ENCODE results near the gene SCAP. TPM values are rescaled to one million over a fixed set of nuclear protein-coding genes. Genes with fewer than 3 reads are reported as not detected.
"Not testable (repeated sequence)": the region's sequence is repeated elsewhere in the genome, so short reads cannot be mapped to it uniquely, and the experiment has no call there.

SCAP gene
- total RNA-seq, 1 donor from 2014 or later: 86.3 TPM

DNA sequence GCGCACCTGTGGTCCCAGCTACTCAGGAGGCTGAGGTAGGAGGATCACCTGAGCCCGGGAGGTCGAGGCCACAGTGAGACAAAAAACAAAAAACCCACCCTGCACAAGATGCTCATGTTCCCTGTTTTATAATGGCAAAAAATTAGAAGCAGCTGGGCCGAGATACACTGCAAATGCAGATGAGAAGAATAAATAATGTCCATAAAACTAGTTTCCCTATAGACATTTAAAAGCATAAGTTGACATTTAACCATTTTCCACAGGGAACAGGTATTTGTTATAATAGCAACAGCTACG is 537 bp upstream of the SCAP start:
- peaks cover 3% of the 10 kb centered on the region for H3K36me3 Mint-ChIP-seq (ENCODE audit: low read depth)
- peaks cover 26% of the 10 kb centered on the region for H3K4me1 Mint-ChIP-seq (ENCODE audit: low read depth)
- no peaks in the 10 kb centered on the region for H3K9me3 Mint-ChIP-seq
- intact Hi-C loops (cut with micrococcal nuclease): loop anchor here (2.0 kb wide), 1 partner anchor 499 kb away; the partner anchor contains the start of gene CCDC12
- H3K27me3 Mint-ChIP-seq (ENCODE audit: insufficient read depth): no peaks in the 10 kb centered on the region
- peak overlapping the region; percentile 87 for H3K4me3 Mint-ChIP-seq
- no peak for DNase-seq (ENCODE audit: low spot score)
- H3K27ac Mint-ChIP-seq: peak overlapping the region; percentile 93

DNA sequence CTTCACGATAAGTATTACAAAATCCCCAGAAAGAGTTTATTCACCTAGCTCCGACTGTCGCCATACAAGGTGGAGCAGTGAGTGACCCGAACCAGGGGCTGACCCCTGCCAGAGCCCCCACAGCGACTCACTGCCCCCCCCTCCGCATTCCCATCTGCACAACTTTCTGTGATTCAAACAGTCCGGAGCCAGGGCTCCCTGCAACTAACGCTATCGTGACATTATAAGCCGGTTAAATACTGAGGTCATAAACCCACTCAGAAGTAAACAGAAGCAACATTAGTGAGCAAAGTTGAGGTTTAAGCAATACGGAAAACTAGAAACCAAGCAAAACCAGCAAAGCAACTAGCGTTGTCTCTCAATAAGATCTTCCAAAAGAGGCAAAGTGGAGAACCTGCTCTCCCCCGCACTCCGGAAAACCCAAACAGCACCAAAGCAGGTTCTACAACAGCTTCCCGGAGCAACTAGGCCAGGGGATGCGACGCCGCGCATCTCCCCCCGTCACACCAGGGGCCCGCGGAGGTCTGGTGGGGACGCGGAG is 642 bp downstream of the SCAP start:
- DNase-seq (ENCODE audit: low spot score): no peak
- H3K4me1 Mint-ChIP-seq (ENCODE audit: low read depth): peaks cover 26% of the 10 kb centered on the region
- peak overlapping the region; percentile 92 for H3K4me3 Mint-ChIP-seq
- peak overlapping the region; percentile 77 for H3K27ac Mint-ChIP-seq
- H3K36me3 Mint-ChIP-seq (ENCODE audit: low read depth): peaks cover 5% of the 10 kb centered on the region
- H3K27me3 Mint-ChIP-seq (ENCODE audit: insufficient read depth): no peaks in the 10 kb centered on the region
- intact Hi-C loops (cut with micrococcal nuclease): loop anchor here (1.0 kb wide), 6 partner anchors 9 to 307 kb away; partner anchors contain the start of genes ELP6, KIF9 and KLHL18
- no peaks in the 10 kb centered on the region for H3K9me3 Mint-ChIP-seq

DNA sequence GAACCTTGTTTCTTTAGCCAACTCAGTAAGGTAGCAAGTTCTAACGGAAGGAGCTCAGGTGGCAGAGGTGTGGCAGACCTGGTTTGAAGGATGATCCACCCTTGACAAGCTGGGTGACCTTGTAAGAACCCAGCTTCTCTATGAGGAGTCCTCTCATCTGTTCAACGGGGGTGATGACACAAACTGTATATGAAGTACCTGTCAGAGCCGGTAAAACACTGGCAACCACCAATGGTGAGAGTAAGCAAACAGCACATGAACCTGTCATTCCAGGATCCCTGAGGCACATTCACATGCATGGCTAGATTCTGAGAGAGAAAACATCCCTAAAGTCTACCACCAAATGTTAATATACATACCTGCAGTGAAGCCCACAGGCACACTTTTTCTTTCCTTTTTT is 2.4 kb downstream of the SCAP start:
- Mint-ChIP-seq H3K27me3 (ENCODE audit: insufficient read depth) (no peaks in the 10 kb centered on the region), H3K36me3 (ENCODE audit: low read depth) (peaks cover 9% of the 10 kb centered on the region), H3K9me3 (no peaks in the 10 kb centered on the region), H3K4me3 (peak overlapping the region; percentile 75), H3K4me1 (ENCODE audit: low read depth) (peaks cover 26% of the 10 kb centered on the region), H3K27ac (no peak overlapping the region)
- intact Hi-C loops (cut with micrococcal nuclease): no loop called here
- no peak for DNase-seq (ENCODE audit: low spot score)

DNA sequence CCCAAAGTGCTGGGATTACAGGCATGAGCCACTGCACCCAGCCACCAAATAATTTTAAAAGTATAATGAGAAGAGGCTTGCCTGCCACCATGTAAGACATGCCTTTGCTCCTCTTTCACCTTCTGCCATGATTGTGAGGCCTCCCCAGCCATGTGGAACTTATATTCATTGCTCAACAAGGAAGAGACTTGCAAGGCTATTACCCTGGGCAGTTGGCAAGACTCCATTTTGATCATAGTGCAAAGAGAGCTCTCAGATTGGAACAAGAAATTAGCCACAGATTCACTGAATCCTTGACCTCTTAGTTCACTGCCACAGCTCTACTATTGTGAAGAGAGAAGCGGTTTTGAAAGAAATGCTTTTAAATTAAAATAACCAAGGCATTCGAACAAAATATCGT is 6.1 kb downstream of the SCAP start:
- no peak for DNase-seq (ENCODE audit: low spot score)
- peaks cover 26% of the 10 kb centered on the region for H3K4me1 Mint-ChIP-seq (ENCODE audit: low read depth)
- H3K27ac Mint-ChIP-seq: no peak overlapping the region
- no peak overlapping the region for H3K4me3 Mint-ChIP-seq
- peaks cover 5% of the 10 kb centered on the region for H3K9me3 Mint-ChIP-seq
- intact Hi-C loops (cut with micrococcal nuclease): no loop called here
- peaks cover 24% of the 10 kb centered on the region for H3K36me3 Mint-ChIP-seq (ENCODE audit: low read depth)
- no peaks in the 10 kb centered on the region for H3K27me3 Mint-ChIP-seq (ENCODE audit: insufficient read depth)

DNA sequence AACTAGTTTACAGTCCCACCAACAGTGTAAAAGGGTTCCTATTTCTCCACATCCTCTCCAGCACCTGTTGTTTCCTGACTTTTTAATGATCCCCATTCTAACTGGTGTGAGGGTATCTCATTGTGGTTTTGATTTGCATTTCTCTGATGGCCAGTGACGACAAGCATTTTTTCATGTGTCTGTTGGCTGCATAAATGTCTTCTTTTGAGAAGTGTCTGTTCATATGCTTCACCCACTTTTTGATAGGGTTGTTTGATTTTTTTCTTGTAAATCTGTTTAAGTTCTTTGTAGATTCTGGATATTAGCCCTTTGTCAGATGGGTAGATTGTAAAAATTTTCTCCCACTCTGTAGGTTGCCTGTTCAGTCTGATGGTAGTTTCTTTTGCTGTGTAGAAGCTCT is 7.4 kb downstream of the SCAP start:
- Mint-ChIP-seq H3K4me1 (ENCODE audit: low read depth) (peaks cover 17% of the 10 kb centered on the region), H3K36me3 (ENCODE audit: low read depth) (peaks cover 28% of the 10 kb centered on the region)
- H3K9me3 Mint-ChIP-seq; DNase-seq (ENCODE audit: low spot score); H3K27me3 Mint-ChIP-seq (ENCODE audit: insufficient read depth); H3K27ac Mint-ChIP-seq; H3K4me3 Mint-ChIP-seq; intact Hi-C loops (cut with micrococcal nuclease): not testable (repeated sequence)

DNA sequence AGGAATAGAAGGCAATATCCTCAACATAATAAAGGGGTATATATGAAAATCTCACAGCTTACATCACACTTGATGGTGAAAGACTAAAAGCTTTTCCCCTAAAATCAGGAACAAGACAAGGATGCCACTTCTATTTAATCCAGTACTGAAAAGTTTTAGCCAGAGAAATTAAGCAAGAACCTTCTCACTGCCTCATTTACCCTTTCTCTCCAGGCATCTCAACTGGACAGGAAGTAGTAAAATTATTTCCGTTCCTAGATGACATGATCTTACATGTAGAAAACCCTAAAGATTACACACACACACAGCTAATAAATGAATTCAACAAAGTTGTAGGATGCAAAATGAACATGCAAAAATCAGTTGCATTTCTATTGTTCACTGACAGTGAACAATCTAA is 11.2 kb downstream of the SCAP start:
- no peak for DNase-seq (ENCODE audit: low spot score)
- Mint-ChIP-seq H3K4me3 (no peak overlapping the region), H3K27me3 (ENCODE audit: insufficient read depth) (no peaks in the 10 kb centered on the region), H3K27ac (no peak overlapping the region), H3K9me3 (peaks cover 8% of the 10 kb centered on the region), H3K36me3 (ENCODE audit: low read depth) (peaks cover 27% of the 10 kb centered on the region), H3K4me1 (ENCODE audit: low read depth) (peaks cover 21% of the 10 kb centered on the region)
- intact Hi-C loops (cut with micrococcal nuclease): no loop called here

DNA sequence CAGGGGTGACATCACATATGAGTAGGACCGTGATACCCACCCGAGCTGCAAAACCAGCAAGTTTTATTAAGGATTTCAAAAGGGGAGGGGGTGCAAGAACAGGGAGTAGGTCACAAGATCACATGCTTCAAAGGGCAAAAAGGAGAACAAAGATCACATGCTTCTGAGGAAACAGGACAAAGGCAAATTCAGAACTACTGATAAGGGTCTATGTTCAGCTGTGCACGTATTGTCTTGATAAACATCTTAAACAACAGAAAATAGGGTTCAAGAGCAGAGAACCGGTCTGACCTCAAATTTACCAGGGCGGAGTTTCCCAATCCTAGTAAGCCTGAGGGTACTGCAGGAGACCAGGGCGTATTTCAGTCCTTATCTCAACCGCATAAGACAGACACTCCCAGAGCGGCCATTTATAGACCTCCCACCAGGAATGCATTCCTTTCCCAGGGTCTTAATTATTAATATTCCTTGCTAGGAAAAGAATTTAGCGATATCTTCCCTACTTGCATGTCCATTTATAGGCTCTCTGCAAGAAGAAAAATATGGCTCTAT is 16.1 kb downstream of the SCAP start:
- H3K27ac Mint-ChIP-seq; DNase-seq (ENCODE audit: low spot score); H3K27me3 Mint-ChIP-seq (ENCODE audit: insufficient read depth); H3K9me3 Mint-ChIP-seq; intact Hi-C loops (cut with micrococcal nuclease); H3K4me3 Mint-ChIP-seq; H3K36me3 Mint-ChIP-seq (ENCODE audit: low read depth); H3K4me1 Mint-ChIP-seq (ENCODE audit: low read depth): not testable (repeated sequence)

DNA sequence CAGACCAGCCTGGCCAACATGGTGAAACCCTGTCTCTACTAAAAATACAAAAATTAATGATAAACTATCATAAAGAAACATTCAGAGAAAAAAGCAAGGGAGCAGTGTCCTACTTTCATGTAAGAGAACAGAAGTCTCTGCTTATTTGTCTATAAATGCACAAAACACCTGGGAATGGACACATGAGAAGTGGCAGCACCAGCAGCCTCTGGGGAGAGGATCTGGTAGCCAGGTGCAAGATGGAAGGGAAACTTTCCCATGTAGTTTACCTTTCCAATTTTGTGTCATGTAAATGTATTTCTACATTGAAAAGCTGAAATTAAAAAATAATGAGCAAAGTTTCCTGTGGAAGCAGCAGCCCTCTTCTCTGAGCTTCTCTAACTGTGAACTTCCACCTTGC is 18.8 kb downstream of the SCAP start:
- H3K36me3 Mint-ChIP-seq (ENCODE audit: low read depth): peaks cover 5% of the 10 kb centered on the region
- H3K9me3 Mint-ChIP-seq: peaks cover 6% of the 10 kb centered on the region
- DNase-seq (ENCODE audit: low spot score): no peak
- H3K4me1 Mint-ChIP-seq (ENCODE audit: low read depth): no peaks in the 10 kb centered on the region
- intact Hi-C loops (cut with micrococcal nuclease): no loop called here
- no peak overlapping the region for H3K27ac Mint-ChIP-seq
- no peak overlapping the region for H3K4me3 Mint-ChIP-seq
- H3K27me3 Mint-ChIP-seq (ENCODE audit: insufficient read depth): no peaks in the 10 kb centered on the region

DNA sequence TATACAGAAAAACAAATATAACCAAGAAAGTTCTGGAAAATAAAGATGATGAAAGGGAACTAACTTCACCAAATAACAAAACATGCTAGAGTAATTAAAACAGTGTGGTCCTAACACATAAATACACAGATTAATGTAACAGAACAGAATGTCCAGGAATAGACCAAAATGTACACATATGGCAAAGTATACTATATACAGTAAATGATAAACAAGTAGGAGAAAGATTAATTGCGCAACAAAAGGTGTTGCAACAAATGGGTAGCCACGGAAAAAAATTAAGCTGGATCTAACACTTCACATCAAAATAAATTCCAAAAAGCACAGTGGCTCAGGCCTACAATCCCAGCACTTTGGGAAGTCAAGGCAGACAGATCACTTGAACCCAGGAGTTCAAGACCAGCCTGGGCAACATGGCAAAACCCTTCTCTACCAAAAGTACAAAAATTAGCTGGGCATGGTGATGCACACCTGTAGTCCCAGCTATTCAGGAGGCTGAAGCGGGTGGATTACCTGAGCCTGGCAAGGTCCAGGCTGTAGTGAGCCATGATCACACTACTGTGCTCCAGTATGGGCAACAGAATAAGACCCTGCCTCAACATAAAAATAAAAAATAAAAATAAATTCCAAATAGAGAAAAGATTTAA is 19.8 kb downstream of the SCAP start:
- no peak overlapping the region for H3K4me3 Mint-ChIP-seq
- no peak overlapping the region for H3K27ac Mint-ChIP-seq
- DNase-seq (ENCODE audit: low spot score): no peak
- peaks cover 5% of the 10 kb centered on the region for H3K36me3 Mint-ChIP-seq (ENCODE audit: low read depth)
- H3K9me3 Mint-ChIP-seq: peaks cover 6% of the 10 kb centered on the region
- no peaks in the 10 kb centered on the region for H3K4me1 Mint-ChIP-seq (ENCODE audit: low read depth)
- intact Hi-C loops (cut with micrococcal nuclease): no loop called here
- no peaks in the 10 kb centered on the region for H3K27me3 Mint-ChIP-seq (ENCODE audit: insufficient read depth)

DNA sequence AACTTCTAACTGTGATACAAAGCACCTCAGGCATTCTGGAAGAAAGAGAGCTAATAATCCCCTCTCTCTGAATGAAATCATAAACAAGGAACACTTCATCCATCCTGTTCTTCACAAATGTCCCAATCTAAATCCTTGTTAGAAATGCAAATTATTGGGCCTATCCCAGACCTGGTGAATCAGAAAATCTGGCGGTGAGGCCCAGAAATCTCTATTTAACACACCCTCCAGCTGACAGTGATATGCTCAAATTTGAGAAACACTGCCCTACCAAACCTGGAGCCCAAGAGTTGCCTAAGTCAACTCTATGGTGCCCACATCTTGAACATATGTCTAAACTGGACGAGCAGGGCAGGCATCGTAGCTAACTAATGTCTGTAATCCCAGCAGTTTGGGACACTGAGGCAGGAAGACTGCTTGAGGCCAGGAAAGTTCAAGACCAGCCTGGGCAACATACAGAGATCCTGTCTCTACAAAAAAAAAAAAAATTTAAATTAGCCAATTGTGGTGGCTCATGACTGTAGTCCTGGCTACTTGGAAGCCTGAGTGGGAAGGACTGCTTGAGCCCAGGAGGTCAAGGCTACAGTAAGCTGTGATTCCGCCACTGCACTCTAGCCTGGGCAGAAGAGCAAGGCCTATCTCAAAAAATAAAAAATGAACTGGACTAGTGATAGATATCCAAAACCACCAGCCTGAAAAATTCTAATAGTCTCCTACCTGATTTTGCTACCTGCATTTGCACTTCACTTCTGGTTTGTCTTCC is 23.1 kb downstream of the SCAP start:
- Mint-ChIP-seq H3K27ac (no peak overlapping the region), H3K36me3 (ENCODE audit: low read depth) (peaks cover 8% of the 10 kb centered on the region), H3K4me3 (no peak overlapping the region), H3K27me3 (ENCODE audit: insufficient read depth) (no peaks in the 10 kb centered on the region), H3K9me3 (peaks cover 10% of the 10 kb centered on the region), H3K4me1 (ENCODE audit: low read depth) (no peaks in the 10 kb centered on the region)
- no peak for DNase-seq (ENCODE audit: low spot score)
- intact Hi-C loops (cut with micrococcal nuclease): no loop called here

DNA sequence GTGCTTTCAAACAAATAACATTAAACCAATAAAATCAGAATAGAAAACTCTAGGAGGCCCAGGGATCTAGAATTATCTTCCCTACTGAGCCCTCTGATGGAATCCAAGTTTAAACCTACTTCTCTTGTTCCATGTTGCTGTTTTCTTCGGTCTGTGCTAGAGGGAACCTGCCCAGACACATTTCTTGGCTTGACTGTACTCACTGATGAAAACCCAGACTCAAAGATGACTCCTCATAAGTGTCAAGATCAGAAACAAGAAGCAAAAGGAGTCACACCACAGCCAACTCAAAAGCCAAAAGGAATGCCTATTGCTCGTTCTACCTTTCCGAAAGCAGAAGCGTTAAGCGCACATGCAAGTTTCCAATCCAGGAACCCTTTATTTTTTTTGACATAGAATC is 31.6 kb downstream of the SCAP start:
- Mint-ChIP-seq H3K4me3 (no peak overlapping the region), H3K4me1 (ENCODE audit: low read depth) (peaks cover 6% of the 10 kb centered on the region), H3K27me3 (ENCODE audit: insufficient read depth) (no peaks in the 10 kb centered on the region), H3K27ac (peak overlapping the region; percentile 38), H3K36me3 (ENCODE audit: low read depth) (peaks cover 18% of the 10 kb centered on the region), H3K9me3 (peaks cover 10% of the 10 kb centered on the region)
- DNase-seq (ENCODE audit: low spot score): no peak
- intact Hi-C loops (cut with micrococcal nuclease): no loop called here

DNA sequence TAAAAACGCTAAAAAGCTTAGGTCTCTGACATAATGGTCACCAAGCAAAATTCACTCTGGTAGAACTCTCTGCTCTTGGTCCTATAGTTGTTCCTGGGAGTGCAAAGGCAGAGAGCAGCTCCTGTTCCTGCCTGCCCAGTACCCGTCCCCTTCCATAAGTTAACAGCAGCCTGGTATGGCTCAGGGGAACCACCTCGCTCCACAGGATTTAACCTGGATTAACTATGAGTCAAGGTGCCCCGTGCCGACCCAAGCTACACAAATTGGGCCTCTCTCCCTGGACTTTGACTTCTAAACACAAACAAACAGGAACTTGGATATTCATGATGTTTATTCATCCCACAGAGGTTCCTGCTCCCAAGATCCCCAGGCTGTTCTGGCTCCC is 32.1 kb downstream of the SCAP start:
- Mint-ChIP-seq H3K27ac (peak overlapping the region; percentile 38), H3K9me3 (peaks cover 7% of the 10 kb centered on the region), H3K27me3 (ENCODE audit: insufficient read depth) (no peaks in the 10 kb centered on the region), H3K4me1 (ENCODE audit: low read depth) (peaks cover 6% of the 10 kb centered on the region), H3K36me3 (ENCODE audit: low read depth) (peaks cover 16% of the 10 kb centered on the region), H3K4me3 (no peak overlapping the region)
- intact Hi-C loops (cut with micrococcal nuclease): no loop called here
- no peak for DNase-seq (ENCODE audit: low spot score)

DNA sequence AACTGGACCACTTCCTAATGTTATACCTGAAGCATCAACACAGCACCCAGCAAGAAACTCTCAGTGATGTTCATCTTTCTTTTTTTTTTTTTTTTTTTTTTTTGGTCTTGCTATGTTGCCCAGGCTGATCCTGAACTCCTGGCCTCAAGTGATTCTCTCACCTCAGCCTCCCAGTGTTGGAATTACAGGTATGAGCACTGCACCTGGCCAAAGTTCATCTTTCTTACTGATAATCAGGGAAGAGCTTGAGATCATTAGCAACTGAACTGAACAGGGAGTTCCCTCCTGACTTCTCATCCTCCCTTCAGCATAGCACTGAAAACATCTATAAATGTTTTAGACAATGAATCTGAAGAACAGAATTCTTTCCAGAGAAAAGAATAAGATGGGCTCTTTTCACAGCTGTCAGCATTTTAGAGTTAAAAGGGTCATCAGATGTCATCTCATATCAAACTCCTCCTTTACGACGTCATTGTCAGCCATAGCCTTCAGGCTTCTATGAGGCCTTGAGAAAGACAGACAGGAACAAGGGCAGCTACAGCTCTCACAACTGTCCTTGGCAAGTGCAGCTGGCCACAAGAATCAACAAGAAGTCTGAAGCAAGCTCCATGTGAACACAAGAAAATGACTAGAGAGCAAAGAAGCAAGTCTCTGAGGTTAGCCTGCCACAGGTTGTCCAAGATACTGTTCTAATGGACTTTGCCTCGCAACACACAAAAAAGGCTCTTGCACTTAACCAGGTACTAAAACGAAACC is 33.8 kb downstream of the SCAP start:
- H3K27me3 Mint-ChIP-seq (ENCODE audit: insufficient read depth): no peaks in the 10 kb centered on the region
- peaks cover 15% of the 10 kb centered on the region for H3K36me3 Mint-ChIP-seq (ENCODE audit: low read depth)
- no peaks in the 10 kb centered on the region for H3K9me3 Mint-ChIP-seq
- peaks cover 6% of the 10 kb centered on the region for H3K4me1 Mint-ChIP-seq (ENCODE audit: low read depth)
- no peak for DNase-seq (ENCODE audit: low spot score)
- H3K4me3 Mint-ChIP-seq: no peak overlapping the region
- intact Hi-C loops (cut with micrococcal nuclease): no loop called here
- no peak overlapping the region for H3K27ac Mint-ChIP-seq
